ENCODE data around the gene MACROD2.

DNA sequence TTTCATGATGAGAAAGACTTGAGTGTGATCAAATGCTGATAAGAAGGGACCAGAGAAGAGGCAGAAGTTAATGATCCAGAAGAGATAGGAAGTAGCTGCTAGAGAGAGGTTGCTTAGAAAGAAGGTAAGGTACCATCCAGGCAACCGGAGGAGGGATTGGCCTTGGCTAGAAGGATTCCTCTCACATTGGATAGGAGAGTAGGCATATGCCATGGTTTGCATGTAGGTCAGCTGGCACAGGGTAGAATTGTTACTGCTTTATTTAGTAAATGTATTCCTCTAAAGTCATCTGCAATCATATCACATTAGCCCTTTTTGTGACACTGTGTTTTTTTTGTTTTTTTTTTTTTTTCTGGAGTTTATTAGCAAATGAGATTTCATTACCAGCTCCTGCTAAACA is 923.0 kb downstream of the MACROD2 start:
- no peak for TF ChIP-seq POLR2A (IDR thresholded peaks at IDR 0.05)
- TF ChIP-seq CTCF (IDR thresholded peaks at IDR 0.05): no peak

All from body of pancreas (tissue), 4 donors.